HT-29 (cell line): ENCODE data around the gene NRDC. TPM values are rescaled to one million over a fixed set of nuclear protein-coding genes. Genes with fewer than 3 reads are reported as not detected.

Source experiments
- DNase-seq: peaks from one replicate; pipeline ENCODE4 v3.0.0-alpha.2; 2015; ENCODE audit warnings: low spot score
- small RNA-seq: library from RNA; depleted of rRNA; stranded (forward); fragments of <200 nt; gene quantifications from one replicate; pipeline ENCODE3, GENCODE V24; 2014
- total RNA-seq: library from RNA; depleted of rRNA; stranded (reverse); fragments of >200 nt; shearing (Covaris generic); gene quantifications from 2 replicates; pipeline ENCODE4 v1.2.3, GENCODE V29; 2014; rRNA removed

The NRDC gene
- total RNA-seq, 1 experiment from 2014 or later, result 24.6 TPM

- no peak for DNase-seq
These were observed 117.7 kb downstream of the NRDC start for GRCh38 chr1:51760872-51761271.

- DNase-seq, result no peak
These were observed 120.2 kb downstream of the NRDC start for GRCh38 chr1:51758310-51758709.

GRCh38 chr1:51756290-51756689 lies 122.2 kb downstream of the NRDC start:
- DNase-seq, result no peak

- DNase-seq, result no peak
These were observed 123.1 kb downstream of the NRDC start for GRCh38 chr1:51755437-51755836.

GRCh38 chr1:51754666-51755065 lies 123.9 kb downstream of the NRDC start:
- no peak for DNase-seq

GRCh38 chr1:51753969-51754368 lies 124.6 kb downstream of the NRDC start:
- DNase-seq, result no peak

GRCh38 chr1:51752073-51752948 lies 126.2 kb downstream of the NRDC start:
- no peak for DNase-seq

GRCh38 chr1:51750729-51751128 lies 127.8 kb downstream of the NRDC start:
- no peak for DNase-seq

- DNase-seq, result no peak
These were observed 128.3 kb downstream of the NRDC start for GRCh38 chr1:51750218-51750617.

GRCh38 chr1:51749151-51749550 lies 129.4 kb downstream of the NRDC start:
- DNase-seq, result no peak

GRCh38 chr1:51745304-51745570 lies 133.3 kb downstream of the NRDC start:
- DNase-seq, result no peak

GRCh38 chr1:51744506-51745303 lies 133.8 kb downstream of the NRDC start:
- no peak for DNase-seq

- no peak for DNase-seq
These were observed 137.3 kb downstream of the NRDC start for GRCh38 chr1:51741121-51741681.

- no peak for DNase-seq
These were observed 137.9 kb downstream of the NRDC start for GRCh38 chr1:51740652-51741051.

Small RNA genes lying within 50 kb of the gene (small RNA-seq; reads per million reads assigned to genes)
- gene AL050343.2, result not detected

Other genes with a start within 250 kb of the NRDC start
- 0.20 and 0.26 TPM in 2 replicates for gene RAB3B, start 112.0 kb upstream of the NRDC start, total RNA-seq
- 20.7 and 24.5 TPM in 2 replicates for gene KTI12, start 155.1 kb upstream of the NRDC start, total RNA-seq
- 27.3 and 28.7 TPM in 2 replicates for gene TXNDC12, start 176.5 kb upstream of the NRDC start, total RNA-seq
- 19.0 and 22.6 TPM in 2 replicates for gene BTF3L4, start 177.6 kb upstream of the NRDC start, total RNA-seq